ENCODE data around the gene TACSTD2. TPM values are rescaled to one million over a fixed set of nuclear protein-coding genes. Genes with fewer than 3 reads are reported as not detected.
"Not testable (repeated sequence)": the region's sequence is repeated elsewhere in the genome, so short reads cannot be mapped to it uniquely, and the experiment has no call there.

Gene TACSTD2
- total and polyA plus RNA-seq, 4 donors: 0.11 to 0.47 (median 0.23) TPM

GRCh38 chr1:58571616-58572015 is 5.4 kb downstream of the TACSTD2 start:
- Histone ChIP-seq H3K36me3 (ENCODE audit: control insufficient read depth, insufficient read depth, low read length) (no peaks in the 10 kb centered on the region), H3K4me1 (ENCODE audit: control insufficient read depth, insufficient read depth, low read length) (peaks cover 11% of the 10 kb centered on the region), H3K27me3 (ENCODE audit: control insufficient read depth, insufficient read depth, low read length) (peaks cover 33% of the 10 kb centered on the region), H3K27ac (ENCODE audit: low read depth, low read length) (no peak overlapping the region), H3K9me3 (ENCODE audit: control insufficient read depth, insufficient read depth, low read length) (no peaks in the 10 kb centered on the region), H3K4me3 (ENCODE audit: low read depth, low read length) (no peak overlapping the region)
- DNase-seq (ENCODE audit: low read depth in 4 of 6, low spot score in 6 of 6): no peak

GRCh38 chr1:58570817-58571216 is 6.2 kb downstream of the TACSTD2 start:
- Histone ChIP-seq H3K4me3 (ENCODE audit: low read depth, low read length) (no peak overlapping the region), H3K4me1 (ENCODE audit: control insufficient read depth, insufficient read depth, low read length) (peaks cover 3% of the 10 kb centered on the region), H3K36me3 (ENCODE audit: control insufficient read depth, insufficient read depth, low read length) (no peaks in the 10 kb centered on the region), H3K9me3 (ENCODE audit: control insufficient read depth, insufficient read depth, low read length) (no peaks in the 10 kb centered on the region), H3K27ac (ENCODE audit: low read depth, low read length) (no peak overlapping the region), H3K27me3 (ENCODE audit: control insufficient read depth, insufficient read depth, low read length) (peaks cover 25% of the 10 kb centered on the region)
- no peak for DNase-seq (ENCODE audit: low read depth in 4 of 6, low spot score in 6 of 6)
- WGBS (ENCODE audit: insufficient coverage): 52% methylated on average over 2 of the region's 2 CpGs

DNA sequence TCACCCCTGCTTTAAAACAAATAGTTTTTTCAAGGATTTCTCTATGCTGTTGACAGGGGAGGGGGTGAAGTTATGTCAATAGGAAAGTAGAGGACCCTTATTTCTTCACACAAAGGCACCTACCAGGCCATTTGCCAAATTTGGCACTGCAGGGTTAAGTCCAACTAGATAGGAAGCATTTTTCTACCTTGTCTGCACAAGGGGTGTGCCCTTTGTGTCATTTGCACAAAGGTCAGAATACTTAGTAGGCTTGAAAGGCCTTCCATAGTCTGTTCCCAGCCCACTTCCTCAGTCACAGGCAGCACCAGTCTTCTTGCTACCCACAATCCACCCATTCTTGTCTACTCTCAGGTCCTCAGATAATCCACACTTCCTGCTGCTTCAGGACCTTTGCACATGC is 7.0 kb downstream of the TACSTD2 start:
- H3K36me3 ChIP-seq (ENCODE audit: control insufficient read depth, insufficient read depth, low read length): no peaks in the 10 kb centered on the region
- no peak overlapping the region for H3K27ac ChIP-seq (ENCODE audit: low read depth, low read length)
- no peak overlapping the region for H3K4me3 ChIP-seq (ENCODE audit: low read depth, low read length)
- H3K9me3 ChIP-seq (ENCODE audit: control insufficient read depth, insufficient read depth, low read length): no peaks in the 10 kb centered on the region
- no peak for DNase-seq (ENCODE audit: low read depth in 4 of 6, low spot score in 6 of 6)
- H3K27me3 ChIP-seq (ENCODE audit: control insufficient read depth, insufficient read depth, low read length): peaks cover 19% of the 10 kb centered on the region
- peaks cover 3% of the 10 kb centered on the region for H3K4me1 ChIP-seq (ENCODE audit: control insufficient read depth, insufficient read depth, low read length)

DNA sequence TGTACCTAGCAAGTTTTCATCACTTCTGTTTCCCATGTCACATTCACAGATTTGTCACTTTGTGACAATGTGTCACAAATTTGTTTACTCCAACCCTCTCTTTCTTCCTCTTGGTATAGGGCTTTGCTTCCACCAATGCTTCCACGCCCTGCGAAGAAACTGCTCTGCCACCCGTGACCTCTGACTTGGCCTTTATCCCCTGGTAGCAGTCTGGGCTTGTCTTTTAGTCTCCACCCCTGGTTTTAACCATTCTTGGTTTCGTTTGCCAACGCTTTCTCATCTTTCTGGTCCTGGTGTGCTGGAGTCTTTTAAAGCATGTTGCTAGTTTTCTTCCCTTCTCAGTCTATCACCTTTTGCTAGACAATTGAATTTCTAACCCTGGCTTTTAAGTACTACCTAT is 8.1 kb downstream of the TACSTD2 start:
- 92% methylated on average over 5 of the region's 5 CpGs for WGBS (ENCODE audit: insufficient coverage)
- Histone ChIP-seq H3K4me3 (ENCODE audit: low read depth, low read length) (no peak overlapping the region), H3K27me3 (ENCODE audit: control insufficient read depth, insufficient read depth, low read length) (peaks cover 8% of the 10 kb centered on the region), H3K4me1 (ENCODE audit: control insufficient read depth, insufficient read depth, low read length) (peaks cover 3% of the 10 kb centered on the region), H3K36me3 (ENCODE audit: control insufficient read depth, insufficient read depth, low read length) (no peaks in the 10 kb centered on the region), H3K27ac (ENCODE audit: low read depth, low read length) (no peak overlapping the region), H3K9me3 (ENCODE audit: control insufficient read depth, insufficient read depth, low read length) (no peaks in the 10 kb centered on the region)
- DNase-seq (ENCODE audit: low read depth in 4 of 6, low spot score in 6 of 6): no peak

DNA sequence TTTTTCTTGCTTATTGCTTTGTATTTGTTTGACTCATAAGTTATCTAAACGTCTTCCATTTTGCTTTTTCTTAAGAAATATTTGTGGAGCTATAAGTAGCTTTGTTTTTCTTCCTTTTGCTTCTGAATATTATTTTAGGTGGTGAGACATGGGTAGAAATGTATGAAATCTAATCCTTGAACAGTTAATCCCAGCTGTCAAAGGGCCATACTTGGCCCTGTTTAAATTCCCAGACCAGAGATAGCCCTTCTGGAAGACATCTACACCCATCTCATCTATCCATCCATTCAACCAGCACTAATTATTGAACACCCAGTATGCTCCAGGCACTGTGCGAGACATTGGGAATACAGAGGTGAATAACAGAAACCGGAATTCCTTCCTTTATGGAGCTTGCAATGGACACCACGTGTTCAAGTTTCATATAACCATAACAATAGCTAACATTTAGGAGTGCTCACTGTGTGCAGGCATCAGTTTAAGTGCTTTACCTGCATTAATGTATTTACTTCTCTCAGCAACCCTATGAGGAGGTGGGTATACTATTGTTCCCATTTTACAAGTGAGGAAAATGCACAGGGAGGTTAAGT is 8.7 kb downstream of the TACSTD2 start:
- no peak for DNase-seq (ENCODE audit: low read depth in 4 of 6, low spot score in 6 of 6)
- Histone ChIP-seq H3K27me3 (ENCODE audit: control insufficient read depth, insufficient read depth, low read length) (peaks cover 5% of the 10 kb centered on the region), H3K36me3 (ENCODE audit: control insufficient read depth, insufficient read depth, low read length) (no peaks in the 10 kb centered on the region), H3K27ac (ENCODE audit: low read depth, low read length) (no peak overlapping the region), H3K4me3 (ENCODE audit: low read depth, low read length) (no peak overlapping the region), H3K9me3 (ENCODE audit: control insufficient read depth, insufficient read depth, low read length) (no peaks in the 10 kb centered on the region), H3K4me1 (ENCODE audit: control insufficient read depth, insufficient read depth, low read length) (peaks cover 3% of the 10 kb centered on the region)
- WGBS (ENCODE audit: insufficient coverage): 60% methylated on average over 1 of the region's 4 CpGs

DNA sequence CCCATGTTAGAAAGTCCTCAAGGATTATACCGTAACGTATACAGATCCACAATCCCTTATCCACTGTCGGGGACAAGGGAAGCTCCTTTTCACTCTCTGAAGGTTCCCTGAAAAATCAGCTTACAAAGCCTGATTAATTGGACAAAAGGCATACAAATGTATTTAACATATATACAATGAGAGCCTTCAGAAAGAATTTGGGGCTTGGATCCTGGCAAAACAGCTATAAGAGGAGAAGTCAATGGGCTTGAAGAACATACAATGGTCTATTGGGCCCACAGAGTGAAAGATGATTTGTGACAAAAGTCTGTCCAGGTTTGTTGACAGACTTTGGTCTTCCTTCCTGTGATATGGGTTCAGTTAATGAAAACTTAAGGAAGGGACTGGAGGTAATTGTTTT is 10.7 kb downstream of the TACSTD2 start:
- H3K9me3 ChIP-seq (ENCODE audit: control insufficient read depth, insufficient read depth, low read length): no peaks in the 10 kb centered on the region
- 100% methylated on average over 2 of the region's 3 CpGs for WGBS (ENCODE audit: insufficient coverage)
- peaks cover 3% of the 10 kb centered on the region for H3K4me1 ChIP-seq (ENCODE audit: control insufficient read depth, insufficient read depth, low read length)
- DNase-seq (ENCODE audit: low read depth in 4 of 6, low spot score in 6 of 6): no peak
- H3K27me3 ChIP-seq (ENCODE audit: control insufficient read depth, insufficient read depth, low read length): no peaks in the 10 kb centered on the region
- H3K27ac ChIP-seq (ENCODE audit: low read depth, low read length): no peak overlapping the region
- no peak overlapping the region for H3K4me3 ChIP-seq (ENCODE audit: low read depth, low read length)
- H3K36me3 ChIP-seq (ENCODE audit: control insufficient read depth, insufficient read depth, low read length): no peaks in the 10 kb centered on the region

DNA sequence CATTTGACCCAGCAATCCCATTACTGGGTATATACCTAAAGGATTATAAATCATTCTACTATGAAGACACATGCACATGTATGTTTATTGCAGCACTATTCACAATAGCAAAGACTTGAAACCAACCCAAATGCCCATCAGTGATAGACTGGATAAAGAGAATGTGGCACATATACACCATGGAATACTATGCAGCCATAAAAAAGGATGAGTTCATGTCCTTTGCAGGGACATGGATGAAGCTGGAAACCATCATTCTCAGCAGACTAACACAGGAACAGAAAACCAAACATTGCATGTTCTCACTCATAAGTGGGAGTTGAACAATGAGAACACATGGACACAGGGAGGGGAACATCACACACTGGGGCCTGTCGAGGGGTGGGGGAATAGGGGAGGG is 13.3 kb downstream of the TACSTD2 start:
- DNase-seq (ENCODE audit: low read depth in 4 of 6, low spot score in 6 of 6); H3K4me1 ChIP-seq (ENCODE audit: control insufficient read depth, insufficient read depth, low read length); H3K27me3 ChIP-seq (ENCODE audit: control insufficient read depth, insufficient read depth, low read length); H3K9me3 ChIP-seq (ENCODE audit: control insufficient read depth, insufficient read depth, low read length); H3K36me3 ChIP-seq (ENCODE audit: control insufficient read depth, insufficient read depth, low read length); H3K4me3 ChIP-seq (ENCODE audit: low read depth, low read length); H3K27ac ChIP-seq (ENCODE audit: low read depth, low read length): not testable (repeated sequence)
- WGBS (ENCODE audit: insufficient coverage): 100% methylated on average over 1 of the region's 1 CpG

DNA sequence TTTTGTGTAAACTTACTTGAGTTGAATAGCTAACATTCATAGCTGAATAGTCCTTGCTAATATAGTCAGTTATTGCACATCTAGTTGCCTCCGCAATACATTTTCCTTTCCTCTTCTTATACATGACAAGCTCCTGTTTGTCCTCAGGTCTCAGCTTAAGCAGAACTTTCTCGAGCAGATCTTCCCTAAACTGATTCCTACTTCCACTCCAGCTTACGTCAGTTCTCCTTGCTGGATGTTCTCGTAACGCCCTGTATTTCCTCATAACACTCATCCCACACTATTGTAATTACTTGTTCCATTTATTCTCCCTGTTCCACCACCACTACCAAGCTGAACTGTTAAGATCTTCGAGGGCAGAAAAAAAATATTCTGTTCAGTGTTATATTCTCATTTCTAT is 15.4 kb downstream of the TACSTD2 start:
- Histone ChIP-seq H3K36me3 (ENCODE audit: control insufficient read depth, insufficient read depth, low read length) (no peaks in the 10 kb centered on the region), H3K9me3 (ENCODE audit: control insufficient read depth, insufficient read depth, low read length) (no peaks in the 10 kb centered on the region), H3K4me3 (ENCODE audit: low read depth, low read length) (no peak overlapping the region), H3K4me1 (ENCODE audit: control insufficient read depth, insufficient read depth, low read length) (no peaks in the 10 kb centered on the region), H3K27ac (ENCODE audit: low read depth, low read length) (no peak overlapping the region), H3K27me3 (ENCODE audit: control insufficient read depth, insufficient read depth, low read length) (no peaks in the 10 kb centered on the region)
- DNase-seq (ENCODE audit: low read depth in 4 of 6, low spot score in 6 of 6): no peak
- 68% methylated on average over 5 of the region's 6 CpGs for WGBS (ENCODE audit: insufficient coverage)

- Histone ChIP-seq H3K36me3 (ENCODE audit: control insufficient read depth, insufficient read depth, low read length) (no peaks in the 10 kb centered on the region), H3K9me3 (ENCODE audit: control insufficient read depth, insufficient read depth, low read length) (no peaks in the 10 kb centered on the region), H3K4me3 (ENCODE audit: low read depth, low read length) (no peak overlapping the region), H3K27ac (ENCODE audit: low read depth, low read length) (no peak overlapping the region), H3K27me3 (ENCODE audit: control insufficient read depth, insufficient read depth, low read length) (no peaks in the 10 kb centered on the region), H3K4me1 (ENCODE audit: control insufficient read depth, insufficient read depth, low read length) (no peaks in the 10 kb centered on the region)
- WGBS (ENCODE audit: insufficient coverage): no CpG with 5 or more reads among the region's 1 CpG
- no peak for DNase-seq (ENCODE audit: low read depth in 4 of 6, low spot score in 6 of 6)
Observed at GRCh38 chr1:58555393-58555792, 21.7 kb downstream of the TACSTD2 start.

DNA sequence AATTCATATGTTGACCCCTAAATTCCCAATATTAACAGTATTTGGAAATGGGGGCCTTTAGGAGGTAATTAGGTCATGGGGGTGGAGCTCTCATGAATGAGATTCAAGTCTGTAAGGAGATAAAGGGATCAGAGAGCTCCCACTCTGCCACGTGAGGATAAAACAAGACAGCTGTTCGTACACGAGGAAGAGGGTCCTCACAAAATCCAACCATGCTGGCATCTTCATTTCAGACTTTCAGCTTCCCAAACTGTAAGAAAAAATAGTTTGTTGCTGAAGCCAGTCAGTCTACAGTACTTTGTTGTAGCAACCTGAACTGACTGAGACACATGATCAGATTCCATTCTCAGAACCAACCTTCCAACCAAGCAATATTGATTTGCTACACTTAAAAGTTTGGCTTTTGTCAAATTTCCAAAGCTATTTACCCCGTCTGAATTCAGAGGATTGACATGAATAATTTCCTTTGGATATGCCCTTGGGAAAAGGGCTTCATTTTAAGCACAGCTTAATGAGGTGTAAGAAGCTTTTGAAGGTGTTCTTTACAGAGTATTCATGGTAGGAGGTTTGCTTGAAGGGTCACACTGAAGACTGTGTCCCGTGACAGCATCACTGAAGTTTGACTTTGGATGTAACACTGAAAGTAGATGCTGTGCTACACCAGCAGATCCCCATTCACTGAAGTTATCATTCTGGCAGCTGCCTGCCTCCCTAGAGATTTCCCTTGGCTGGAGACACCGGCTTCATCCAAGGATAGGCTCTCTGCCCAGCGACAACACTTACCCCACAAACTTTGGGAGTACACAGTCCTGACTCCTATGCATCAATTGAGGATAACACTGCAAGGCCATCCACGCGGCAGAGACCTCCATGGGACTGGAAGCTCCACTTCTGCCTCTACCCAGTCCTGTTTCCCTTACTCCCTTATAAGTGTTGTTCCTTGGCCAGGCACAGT is 25.6 kb downstream of the TACSTD2 start:
- Histone ChIP-seq H3K36me3 (ENCODE audit: control insufficient read depth, insufficient read depth, low read length) (no peaks in the 10 kb centered on the region), H3K4me1 (ENCODE audit: control insufficient read depth, insufficient read depth, low read length) (no peaks in the 10 kb centered on the region), H3K4me3 (ENCODE audit: low read depth, low read length) (no peak overlapping the region), H3K27me3 (ENCODE audit: control insufficient read depth, insufficient read depth, low read length) (no peaks in the 10 kb centered on the region), H3K27ac (ENCODE audit: low read depth, low read length) (no peak overlapping the region), H3K9me3 (ENCODE audit: control insufficient read depth, insufficient read depth, low read length) (no peaks in the 10 kb centered on the region)
- WGBS (ENCODE audit: insufficient coverage): 36% methylated on average over 2 of the region's 9 CpGs
- peak in 2 of 6 donors; percentile 4 to 10 for DNase-seq (ENCODE audit: low read depth in 4 of 6, low spot score in 6 of 6)

Data from spinal cord (tissue), 10 donors.